CD1c-positive myeloid dendritic cell (primary cell): Measurements from ENCODE around the gene MRPS26.
"Not testable (repeated sequence)": the region's sequence is repeated elsewhere in the genome, so short reads cannot be mapped to it uniquely, and the experiment has no call there.

Experiments
- DNase-seq: peaks from one replicate; pipeline ENCODE4 v3.0.0-alpha.2; 2016; ENCODE audit errors: extremely low spot score

The MRPS26 gene

GRCh38 chr20:3045816-3046676, at the start of gene MRPS26:
TSS of gene MRPS26 (plus strand) at chr20:3046052. CDS start at chr20:3046069, 17 bp downstream.
- peak; percentile 90 for DNase-seq

- DNase-seq, result no peak
These were observed 47.1 kb upstream of the MRPS26 start for GRCh38 chr20:2998728-2999127.

GRCh38 chr20:3000852-3001523, 44.9 kb upstream of the MRPS26 start:
- DNase-seq, result peak; percentile 74

- DNase-seq, result no peak
These were observed 42.4 kb upstream of the MRPS26 start for GRCh38 chr20:3003416-3003815.

GRCh38 chr20:3010985-3011723, 34.7 kb upstream of the MRPS26 start:
- DNase-seq, result no peak

- no peak for DNase-seq
These were observed 34.1 kb upstream of the MRPS26 start for GRCh38 chr20:3011752-3012151.

GRCh38 chr20:3013771-3014170, 32.1 kb upstream of the MRPS26 start:
- no peak for DNase-seq

- DNase-seq, result no peak
These were observed 31.7 kb upstream of the MRPS26 start for GRCh38 chr20:3014179-3014578.

GRCh38 chr20:3014662-3015061, 31.2 kb upstream of the MRPS26 start:
- DNase-seq, result no peak

GRCh38 chr20:3015302-3015701, 30.6 kb upstream of the MRPS26 start:
- DNase-seq, result not testable (repeated sequence)

- DNase-seq, result no peak
These were observed 24.5 kb upstream of the MRPS26 start for GRCh38 chr20:3021327-3021726.

GRCh38 chr20:3021777-3022176, 24.1 kb upstream of the MRPS26 start:
- DNase-seq, result no peak

- not testable (repeated sequence) for DNase-seq
These were observed 23.0 kb upstream of the MRPS26 start for GRCh38 chr20:3022559-3023490.

GRCh38 chr20:3027987-3028386, 17.9 kb upstream of the MRPS26 start:
- no peak for DNase-seq

GRCh38 chr20:3031524-3032147, 14.2 kb upstream of the MRPS26 start:
- DNase-seq, result no peak

- no peak for DNase-seq
These were observed 13.2 kb upstream of the MRPS26 start for GRCh38 chr20:3032624-3033023.

GRCh38 chr20:3037654-3038053, 8.2 kb upstream of the MRPS26 start:
- no peak for DNase-seq

GRCh38 chr20:3038454-3038853, 7.4 kb upstream of the MRPS26 start:
- no peak for DNase-seq

- DNase-seq, result no peak
These were observed 6.4 kb upstream of the MRPS26 start for GRCh38 chr20:3039426-3039825.

- DNase-seq, result no peak
These were observed 5.8 kb upstream of the MRPS26 start for GRCh38 chr20:3040086-3040485.
